Neural cell (in vitro differentiated cells): ENCODE measurements around the gene CENPT. TPM values are rescaled to one million over a fixed set of nuclear protein-coding genes. Genes with fewer than 3 reads are reported as not detected.
A peak's percentile ranks its signal among the peaks of the same experiment; 100 is the strongest.

Experiments
- H2AFZ ChIP-seq: fragments of 200-600, 300-800 bp; sonication (generic), shearing (Covaris generic); 2 replicates; pipeline ENCODE4 v1.6.0; 2014; ENCODE audit warnings: low read depth, mild to moderate bottlenecking, antibody characterized with exemption, low read length, moderate library complexity
- H3F3A ChIP-seq: fragments of 200-600 bp; shearing (Covaris generic); 2 replicates; pipeline ENCODE4 v1.6.1; 2016; ENCODE audit warnings: mild to moderate bottlenecking, moderate library complexity, mixed read lengths, antibody characterized with exemption, low read length; ENCODE audit not compliant: insufficient read depth, poor library complexity, severe bottlenecking
- H3K27ac ChIP-seq: fragments of 200-600, 300-800 bp; sonication (generic), shearing (Covaris generic); 2 replicates; pipeline ENCODE4 v1.5.1; 2014; ENCODE audit warnings: mild to moderate bottlenecking, low read length, moderate library complexity
- H3K27me3 ChIP-seq: fragments of 300-800, 200-600 bp; sonication (generic), shearing (Covaris generic); 2 replicates; pipeline ENCODE4 v1.6.0; 2014; ENCODE audit warnings: mild to moderate bottlenecking, low read depth, low read length, moderate library complexity; ENCODE audit not compliant: insufficient read depth
- H3K36me3 ChIP-seq: fragments of 300-800, 200-600 bp; sonication (generic), shearing (Covaris generic); 2 replicates; pipeline ENCODE4 v1.5.1; 2014; ENCODE audit warnings: mild to moderate bottlenecking, antibody characterized with exemption, low read length, moderate library complexity; ENCODE audit not compliant: insufficient read depth
- H3K4me2 ChIP-seq: fragments of 300-800, 200-600 bp; sonication (generic), shearing (Covaris generic); 2 replicates; pipeline ENCODE4 v1.6.0; 2014; ENCODE audit warnings: mild to moderate bottlenecking, low read length
- H3K4me3 ChIP-seq: fragments of 300-800, 200-600 bp; sonication (generic), shearing (Covaris generic); 2 replicates; pipeline ENCODE4 v1.5.1; 2014; ENCODE audit warnings: mild to moderate bottlenecking, low read length, moderate library complexity
- H3K79me2 ChIP-seq: fragments of 200-600 bp; shearing (Covaris generic); replicated peaks from 2 replicates; pipeline ENCODE4 v1.6.0; 2014; ENCODE audit warnings: mild to moderate bottlenecking, low read length, moderate library complexity; ENCODE audit not compliant: insufficient read depth
- H3K9ac ChIP-seq: fragments of 300-800, 200-600 bp; sonication (generic), shearing (Covaris generic); 2 replicates; pipeline ENCODE4 v1.6.1; 2016; ENCODE audit warnings: mild to moderate bottlenecking, low read length, mixed read lengths
- H3K9me2 ChIP-seq: fragments of 200-600 bp; shearing (Covaris generic); 2 replicates; pipeline ENCODE4 v1.6.1; 2016; ENCODE audit warnings: mild to moderate bottlenecking, low read length, mixed read lengths; ENCODE audit not compliant: insufficient read depth
- H3K9me3 ChIP-seq: fragments of 200-600, 300-800 bp; sonication (generic), shearing (Covaris generic); 2 replicates; pipeline ENCODE4 v1.6.1; 2016; ENCODE audit warnings: mild to moderate bottlenecking, mixed run types, low read length, moderate library complexity, mixed read lengths
- H4K20me1 ChIP-seq: fragments of 200-600 bp; shearing (Covaris generic); 2 replicates; pipeline ENCODE4 v1.6.1; 2016; ENCODE audit warnings: mild to moderate bottlenecking, mixed run types; ENCODE audit not compliant: insufficient read depth
- EP300 ChIP-seq: fragments of 450-650 bp; conservative IDR thresholded peaks from 2 replicates; pipeline ENCODE4 v1.6.1; 2014; ENCODE audit warnings: antibody characterized with exemption, mild to moderate bottlenecking, moderate library complexity; ENCODE audit not compliant: poor library complexity, severe bottlenecking
- EZH2 ChIP-seq: fragments of 200-600, 300-800 bp; shearing (Covaris generic), sonication (generic); IDR thresholded peaks from 2 replicates; pipeline ENCODE4 v1.6.1; 2014; ENCODE audit warnings: antibody characterized with exemption, low read length, borderline replicate concordance, mild to moderate bottlenecking; ENCODE audit not compliant: insufficient read depth, poor library complexity, severe bottlenecking
- MXI1 ChIP-seq: fragments of 450-650 bp; conservative IDR thresholded peaks from 2 replicates; pipeline ENCODE4 v1.6.1; 2014; ENCODE audit warnings: antibody characterized with exemption, mild to moderate bottlenecking; ENCODE audit not compliant: poor library complexity, severe bottlenecking
- POLR2AphosphoS5 ChIP-seq: IDR thresholded peaks from 2 replicates; pipeline ENCODE4 v1.6.1; 2012
- RAD21 ChIP-seq: fragments of 450-650 bp; conservative IDR thresholded peaks from 2 replicates; pipeline ENCODE4 v1.6.1; 2014; ENCODE audit warnings: antibody characterized with exemption, mild to moderate bottlenecking, moderate library complexity
- SMC3 ChIP-seq: fragments of 450-650 bp; conservative IDR thresholded peaks from 2 replicates; pipeline ENCODE4 v1.6.1; 2014; ENCODE audit warnings: antibody characterized with exemption, mild to moderate bottlenecking, moderate library complexity; ENCODE audit not compliant: poor library complexity
- TAF1 ChIP-seq: IDR thresholded peaks from 2 replicates; pipeline ENCODE4 v1.6.1; 2012; ENCODE audit warnings: low read depth
- polyA plus RNA-seq: library from polyadenylated mRNA; depleted of rRNA; stranded (reverse); fragments of >200 nt; gene quantifications from 2 replicates; pipeline ENCODE4 v1.2.3, GENCODE V29; 2014
- TF ChIP-seq, protein P1 (sequence below): fragments of 450-650 bp; IDR thresholded peaks from 2 replicates; pipeline ENCODE4 v1.5.1; 2014; ENCODE audit warnings: antibody characterized with exemption, mild to moderate bottlenecking, moderate library complexity; ENCODE audit not compliant: poor library complexity, severe bottlenecking
- TF ChIP-seq, protein P2 (sequence below): IDR thresholded peaks from 2 replicates; pipeline ENCODE4 v1.6.1; 2012; ENCODE audit warnings: borderline replicate concordance

CENPT gene
- polyA plus RNA-seq, 1 donor from 2014 or later: 104 TPM

DNA sequence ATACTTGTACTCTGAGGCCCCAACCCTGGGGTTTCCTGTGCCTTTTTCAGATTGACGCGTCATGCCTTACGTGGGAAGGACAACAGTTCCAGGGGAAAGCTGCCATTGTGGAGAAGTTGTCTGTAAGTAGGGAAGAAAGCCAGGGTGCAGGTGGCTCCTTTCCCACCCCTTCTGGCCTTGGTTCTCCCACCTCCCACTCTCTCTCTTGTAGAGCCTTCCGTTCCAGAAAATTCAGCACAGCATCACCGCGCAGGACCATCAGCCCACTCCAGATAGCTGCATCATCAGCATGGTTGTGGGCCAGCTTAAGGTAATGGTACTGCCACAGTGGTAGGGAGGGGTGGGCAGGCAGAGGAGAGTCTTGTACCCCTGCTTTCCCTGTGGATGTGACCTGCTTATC is 20.8 kb upstream of the CENPT start:
- no peak overlapping the region for H3K27ac ChIP-seq

DNA sequence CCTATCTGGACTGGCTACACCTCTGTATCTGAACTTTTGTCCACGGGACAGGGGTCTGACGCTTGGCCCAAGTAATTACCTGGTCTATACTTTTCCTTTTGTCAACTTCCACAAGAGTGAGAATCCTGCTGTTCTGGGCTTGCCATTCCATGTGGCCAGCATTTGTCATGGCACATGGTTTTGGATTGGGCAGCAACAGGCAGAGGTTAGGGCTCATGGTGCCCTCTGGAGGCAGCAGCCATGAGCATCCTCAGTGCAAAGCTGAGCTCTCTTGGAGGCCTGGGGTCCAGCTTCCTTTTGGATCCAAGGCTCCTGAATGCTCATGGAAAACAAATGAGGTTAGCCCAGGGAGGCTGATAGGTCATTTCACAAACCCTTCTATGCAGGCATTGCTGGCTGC is 17.8 kb upstream of the CENPT start:
- H3K9ac ChIP-seq: no peak overlapping the region
- TF ChIP-seq SMC3: no peak
- TF ChIP-seq EP300: no peak
- no peak for TF ChIP-seq POLR2AphosphoS5
- no peak for TF ChIP-seq TAF1
- TF ChIP-seq, protein P1, sequence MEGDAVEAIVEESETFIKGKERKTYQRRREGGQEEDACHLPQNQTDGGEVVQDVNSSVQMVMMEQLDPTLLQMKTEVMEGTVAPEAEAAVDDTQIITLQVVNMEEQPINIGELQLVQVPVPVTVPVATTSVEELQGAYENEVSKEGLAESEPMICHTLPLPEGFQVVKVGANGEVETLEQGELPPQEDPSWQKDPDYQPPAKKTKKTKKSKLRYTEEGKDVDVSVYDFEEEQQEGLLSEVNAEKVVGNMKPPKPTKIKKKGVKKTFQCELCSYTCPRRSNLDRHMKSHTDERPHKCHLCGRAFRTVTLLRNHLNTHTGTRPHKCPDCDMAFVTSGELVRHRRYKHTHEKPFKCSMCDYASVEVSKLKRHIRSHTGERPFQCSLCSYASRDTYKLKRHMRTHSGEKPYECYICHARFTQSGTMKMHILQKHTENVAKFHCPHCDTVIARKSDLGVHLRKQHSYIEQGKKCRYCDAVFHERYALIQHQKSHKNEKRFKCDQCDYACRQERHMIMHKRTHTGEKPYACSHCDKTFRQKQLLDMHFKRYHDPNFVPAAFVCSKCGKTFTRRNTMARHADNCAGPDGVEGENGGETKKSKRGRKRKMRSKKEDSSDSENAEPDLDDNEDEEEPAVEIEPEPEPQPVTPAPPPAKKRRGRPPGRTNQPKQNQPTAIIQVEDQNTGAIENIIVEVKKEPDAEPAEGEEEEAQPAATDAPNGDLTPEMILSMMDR: peak; percentile 38
- no peak for TF ChIP-seq EZH2
- TF ChIP-seq RAD21: peak; percentile 24
- TF ChIP-seq, protein P2, sequence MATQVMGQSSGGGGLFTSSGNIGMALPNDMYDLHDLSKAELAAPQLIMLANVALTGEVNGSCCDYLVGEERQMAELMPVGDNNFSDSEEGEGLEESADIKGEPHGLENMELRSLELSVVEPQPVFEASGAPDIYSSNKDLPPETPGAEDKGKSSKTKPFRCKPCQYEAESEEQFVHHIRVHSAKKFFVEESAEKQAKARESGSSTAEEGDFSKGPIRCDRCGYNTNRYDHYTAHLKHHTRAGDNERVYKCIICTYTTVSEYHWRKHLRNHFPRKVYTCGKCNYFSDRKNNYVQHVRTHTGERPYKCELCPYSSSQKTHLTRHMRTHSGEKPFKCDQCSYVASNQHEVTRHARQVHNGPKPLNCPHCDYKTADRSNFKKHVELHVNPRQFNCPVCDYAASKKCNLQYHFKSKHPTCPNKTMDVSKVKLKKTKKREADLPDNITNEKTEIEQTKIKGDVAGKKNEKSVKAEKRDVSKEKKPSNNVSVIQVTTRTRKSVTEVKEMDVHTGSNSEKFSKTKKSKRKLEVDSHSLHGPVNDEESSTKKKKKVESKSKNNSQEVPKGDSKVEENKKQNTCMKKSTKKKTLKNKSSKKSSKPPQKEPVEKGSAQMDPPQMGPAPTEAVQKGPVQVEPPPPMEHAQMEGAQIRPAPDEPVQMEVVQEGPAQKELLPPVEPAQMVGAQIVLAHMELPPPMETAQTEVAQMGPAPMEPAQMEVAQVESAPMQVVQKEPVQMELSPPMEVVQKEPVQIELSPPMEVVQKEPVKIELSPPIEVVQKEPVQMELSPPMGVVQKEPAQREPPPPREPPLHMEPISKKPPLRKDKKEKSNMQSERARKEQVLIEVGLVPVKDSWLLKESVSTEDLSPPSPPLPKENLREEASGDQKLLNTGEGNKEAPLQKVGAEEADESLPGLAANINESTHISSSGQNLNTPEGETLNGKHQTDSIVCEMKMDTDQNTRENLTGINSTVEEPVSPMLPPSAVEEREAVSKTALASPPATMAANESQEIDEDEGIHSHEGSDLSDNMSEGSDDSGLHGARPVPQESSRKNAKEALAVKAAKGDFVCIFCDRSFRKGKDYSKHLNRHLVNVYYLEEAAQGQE: no peak
- peak; percentile 34 for TF ChIP-seq MXI1
- no peaks in the 10 kb centered on the region for H3K9me3 ChIP-seq
- no peaks in the 10 kb centered on the region for H3K9me2 ChIP-seq
- H3F3A ChIP-seq: no peaks in the 10 kb centered on the region
- H3K79me2 ChIP-seq: peaks cover 13% of the 10 kb centered on the region
- H3K27ac ChIP-seq: no peak overlapping the region
- no peak overlapping the region for H2AFZ ChIP-seq
- no peaks in the 10 kb centered on the region for H3K36me3 ChIP-seq
- H3K4me3 ChIP-seq: no peak overlapping the region
- H3K27me3 ChIP-seq: no peaks in the 10 kb centered on the region
- H3K4me2 ChIP-seq: no peak overlapping the region
- H4K20me1 ChIP-seq: no peaks in the 10 kb centered on the region

More for the DNA sequence above, 20.8 kb upstream of the CENPT start:
- Histone ChIP-seq H4K20me1 (no peaks in the 10 kb centered on the region), H3F3A (no peaks in the 10 kb centered on the region), H3K27me3 (no peaks in the 10 kb centered on the region), H3K4me3 (no peak overlapping the region), H3K36me3 (no peaks in the 10 kb centered on the region), H2AFZ (no peak overlapping the region), H3K79me2 (peaks cover 3% of the 10 kb centered on the region), H3K9ac (no peak overlapping the region), H3K4me2 (no peak overlapping the region), H3K9me3 (no peaks in the 10 kb centered on the region), H3K9me2 (no peaks in the 10 kb centered on the region)
- TF ChIP-seq RAD21 (no peak), EP300 (no peak), EZH2 (no peak), MXI1 (no peak), TAF1 (no peak)
- TF ChIP-seq, protein P1: no peak
